SK-N-MC (cell line): ENCODE measurements around the gene BICDL2.

ENCODE experiments used
- EZH2 ChIP-seq: fragments of 200-600 bp; sonication (generic); IDR thresholded peaks from one replicate; pipeline ENCODE4 v1.6.1; 2017; ENCODE audit warnings: antibody characterized with exemption
- FOXP2 ChIP-seq: optimal IDR thresholded peaks from 2 replicates; pipeline ENCODE3; 2011; ENCODE audit warnings: mild to moderate bottlenecking, moderate library complexity; ENCODE audit not compliant: insufficient read depth; ENCODE audit errors: extremely low read length, control extremely low read depth
- POLR2AphosphoS5 ChIP-seq: IDR thresholded peaks from 2 replicates; pipeline ENCODE4 v1.6.1; 2012; ENCODE audit warnings: mild to moderate bottlenecking, low read depth, low read length, borderline replicate concordance

GRCh38 chr16:3050487-3050886 is 13.7 kb upstream of the BICDL2 start:
- TF ChIP-seq POLR2AphosphoS5 (no peak), EZH2 (no peak), FOXP2 (no peak)
